GM23338 (cell line): ENCODE measurements around the gene ATG4C. TPM values are rescaled to one million over a fixed set of nuclear protein-coding genes. Genes with fewer than 3 reads are reported as not detected.

Source experiments
- ATAC-seq: fragments of 200-7000 bp; cut with Tn5 transposase; 3 replicates; pipeline ENCODE4 v1.9.1; 2020
- DNase-seq: peaks from one replicate; pipeline ENCODE4 v3.0.0-alpha.2; 2015; ENCODE audit warnings: low spot score
- H2AFZ ChIP-seq: fragments of 200-600 bp; sonication (generic); 2 replicates; pipeline ENCODE4 v1.8.0; 2016; ENCODE audit warnings: antibody characterized with exemption, mild to moderate bottlenecking, moderate library complexity
- H3F3A ChIP-seq: fragments of 200-600 bp; sonication (generic); replicated peaks from 2 replicates; pipeline ENCODE4 v1.8.0; 2017; ENCODE audit warnings: antibody characterized with exemption, mixed run types, low read depth
- H3K27ac ChIP-seq: fragments of 200-600 bp; sonication (generic); 2 replicates; pipeline ENCODE4 v1.6.1; 2016; ENCODE audit warnings: low read depth
- H3K27me3 ChIP-seq: fragments of 200-600 bp; sonication (generic); 2 replicates; pipeline ENCODE4 v1.8.0; 2016; ENCODE audit warnings: mild to moderate bottlenecking, mixed run types, moderate library complexity; ENCODE audit not compliant: insufficient read depth
- H3K36me3 ChIP-seq: fragments of 200-600 bp; sonication (generic); 2 replicates; pipeline ENCODE4 v1.8.0; 2016; ENCODE audit warnings: mild to moderate bottlenecking; ENCODE audit not compliant: insufficient read depth
- H3K4me1 ChIP-seq: fragments of 200-600 bp; sonication (generic); 2 replicates; pipeline ENCODE4 v1.8.0; 2016; ENCODE audit warnings: mild to moderate bottlenecking, moderate library complexity; ENCODE audit not compliant: insufficient read depth
- H3K4me2 ChIP-seq: fragments of 200-600 bp; sonication (generic); 2 replicates; pipeline ENCODE4 v1.7.1; 2017; ENCODE audit warnings: mixed run types
- H3K4me3 ChIP-seq: fragments of 200-600 bp; sonication (generic); 2 replicates; pipeline ENCODE4 v1.6.1; 2016; ENCODE audit warnings: mixed run types
- H3K79me2 ChIP-seq: fragments of 200-600 bp; sonication (generic); replicated peaks from 2 replicates; pipeline ENCODE4 v1.8.0; 2017; ENCODE audit warnings: mild to moderate bottlenecking; ENCODE audit not compliant: insufficient read depth
- H3K9me2 ChIP-seq: fragments of 200-600 bp; sonication (generic); 2 replicates; pipeline ENCODE4 v1.8.0; 2017; ENCODE audit not compliant: insufficient read depth
- H4K20me1 ChIP-seq: fragments of 200-600 bp; sonication (generic); replicated peaks from 2 replicates; pipeline ENCODE4 v1.8.0; 2017; ENCODE audit warnings: mild to moderate bottlenecking; ENCODE audit not compliant: insufficient read depth
- H3K27ac Mint-ChIP-seq: 2 replicates; pipeline ENCODE4 v1.8.0; 2020; ENCODE audit warnings: inconsistent platforms, mild to moderate bottlenecking, moderate library complexity, mixed read lengths
- H3K27me3 Mint-ChIP-seq: 3 replicates; pipeline ENCODE4 v1.8.0; 2022; ENCODE audit warnings: low read depth, mild to moderate bottlenecking, moderate library complexity, mixed read lengths, inconsistent platforms; ENCODE audit not compliant: insufficient read depth, poor library complexity
- H3K36me3 Mint-ChIP-seq: 3 replicates; pipeline ENCODE4 v1.8.0; 2021; ENCODE audit warnings: low read depth, mild to moderate bottlenecking, inconsistent platforms, moderate library complexity, mixed read lengths
- H3K4me1 Mint-ChIP-seq: 3 replicates; pipeline ENCODE4 v1.8.0; 2020; ENCODE audit warnings: mild to moderate bottlenecking, inconsistent platforms, mixed read lengths
- H3K4me3 Mint-ChIP-seq: 3 replicates; pipeline ENCODE4 v1.8.0; 2021; ENCODE audit warnings: moderate library complexity, mild to moderate bottlenecking, inconsistent platforms, mixed read lengths
- H3K9me3 Mint-ChIP-seq: 3 replicates; pipeline ENCODE4 v1.8.0; 2020; ENCODE audit warnings: moderate library complexity, mild to moderate bottlenecking, inconsistent platforms, mixed read lengths
- EZH2 ChIP-seq: fragments of 200-600 bp; sonication (generic); IDR thresholded peaks from one replicate; pipeline ENCODE4 v1.8.0; 2017; ENCODE audit warnings: antibody characterized with exemption, mild to moderate bottlenecking, low read depth; ENCODE audit not compliant: unreplicated experiment
- EZH2phosphoT487 ChIP-seq: fragments of 200-600 bp; sonication (generic); IDR thresholded peaks from one replicate; pipeline ENCODE4 v1.8.1; 2018; ENCODE audit warnings: antibody characterized with exemption; ENCODE audit not compliant: unreplicated experiment
- JUNB ChIP-seq: IDR thresholded peaks from one replicate; pipeline ENCODE4 v1.6.1; 2016; ENCODE audit warnings: antibody characterized with exemption; ENCODE audit not compliant: unreplicated experiment
- NANOG ChIP-seq: IDR thresholded peaks from 2 replicates; pipeline ENCODE4 v1.6.1; 2016; ENCODE audit warnings: antibody characterized with exemption, borderline replicate concordance
- POLR2AphosphoS5 ChIP-seq: IDR thresholded peaks from 2 replicates; pipeline ENCODE4 v1.6.1; 2016; ENCODE audit warnings: antibody characterized with exemption, low read depth
- ZNF114 ChIP-seq: fragments of 250-450 bp; sonication (Bioruptor Pico); IDR thresholded peaks from 2 replicates; pipeline ENCODE4 v1.5.0; 2020; ENCODE audit warnings: mild to moderate bottlenecking, moderate library complexity
- polyA plus RNA-seq: library from polyadenylated mRNA; unstranded; fragments of >200 nt; fragmentation: Nextera tagmentation; extraction: Ambion mirVana; gene quantifications from 2 replicates; pipeline ENCODE4 v1.2.1, GENCODE V29; 2016
- total RNA-seq: library from RNA; depleted of rRNA; stranded (reverse); fragments of >200 nt; shearing (Covaris generic); gene quantifications from 2 replicates; pipeline ENCODE4 v1.2.3, GENCODE V29; 2014
- TF ChIP-seq, protein P1 (sequence below): IDR thresholded peaks from 2 replicates; pipeline ENCODE4 v1.6.1; 2016; ENCODE audit warnings: antibody characterized with exemption
- TF ChIP-seq, protein P2 (sequence below), 2 experiments: fragments of 200-600 bp in 1 of 2; sonication (generic) in 1 of 2; conservative IDR thresholded peaks; 2 replicates each; pipeline versions ENCODE4 v1.5.1 to v1.6.1; 2016 to 2017; ENCODE audit warnings: antibody characterized with exemption in 2 of 2, low read depth in 2 of 2, mild to moderate bottlenecking in 2 of 2, moderate library complexity in 1 of 2
- TF ChIP-seq, protein P3 (sequence below): IDR thresholded peaks from one replicate; pipeline ENCODE4 v1.6.1; 2018; ENCODE audit warnings: antibody characterized with exemption; ENCODE audit not compliant: unreplicated experiment
- TF ChIP-seq, protein P4 (sequence below): fragments of 250-450 bp; sonication (Bioruptor Pico); IDR thresholded peaks from 2 replicates; pipeline ENCODE4 v1.5.0; 2020; ENCODE audit warnings: mild to moderate bottlenecking, moderate library complexity

Gene ATG4C
- total and polyA plus RNA-seq, 2 experiments from 2014 or later = 15.7 to 18.6 TPM

DNA sequence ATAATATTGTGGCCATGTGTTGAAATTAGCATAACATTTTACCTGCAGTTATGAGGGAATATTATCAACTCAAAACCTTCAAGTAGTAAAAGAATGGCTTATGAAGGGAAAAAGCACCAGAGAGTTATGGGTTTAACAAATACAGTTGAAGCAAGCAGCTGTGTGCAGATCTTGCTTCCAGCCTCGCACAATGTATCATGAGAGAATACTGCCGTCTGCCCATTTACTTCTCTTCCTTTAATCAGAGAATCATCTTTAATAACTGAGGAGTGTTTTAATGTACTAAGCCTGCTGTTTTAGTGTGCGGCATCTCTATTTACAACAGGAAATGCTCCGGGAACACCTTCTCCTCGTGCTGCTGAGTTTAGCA is 120.9 kb downstream of the ATG4C start:
- no peaks in the 10 kb centered on the region for H3K79me2 ChIP-seq
- H4K20me1 ChIP-seq = no peaks in the 10 kb centered on the region
- H3K27ac ChIP-seq = no peak overlapping the region
- H3K4me1 Mint-ChIP-seq = peaks cover 22% of the 10 kb centered on the region
- H3K4me1 ChIP-seq = peaks cover 7% of the 10 kb centered on the region; the same call in 1 of the 2 replicates
- no peak overlapping the region for H3K4me3 ChIP-seq
- no peak overlapping the region for H2AFZ ChIP-seq
- H3K36me3 Mint-ChIP-seq = no peaks in the 10 kb centered on the region
- no peak overlapping the region for H3K4me3 Mint-ChIP-seq
- H3K27ac Mint-ChIP-seq = no peak overlapping the region
- no peak for TF ChIP-seq EZH2
- TF ChIP-seq EZH2phosphoT487 = no peak
- no peak for TF ChIP-seq NANOG
- TF ChIP-seq, protein P1, sequence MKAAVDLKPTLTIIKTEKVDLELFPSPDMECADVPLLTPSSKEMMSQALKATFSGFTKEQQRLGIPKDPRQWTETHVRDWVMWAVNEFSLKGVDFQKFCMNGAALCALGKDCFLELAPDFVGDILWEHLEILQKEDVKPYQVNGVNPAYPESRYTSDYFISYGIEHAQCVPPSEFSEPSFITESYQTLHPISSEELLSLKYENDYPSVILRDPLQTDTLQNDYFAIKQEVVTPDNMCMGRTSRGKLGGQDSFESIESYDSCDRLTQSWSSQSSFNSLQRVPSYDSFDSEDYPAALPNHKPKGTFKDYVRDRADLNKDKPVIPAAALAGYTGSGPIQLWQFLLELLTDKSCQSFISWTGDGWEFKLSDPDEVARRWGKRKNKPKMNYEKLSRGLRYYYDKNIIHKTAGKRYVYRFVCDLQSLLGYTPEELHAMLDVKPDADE = no peak
- no peak for TF ChIP-seq POLR2AphosphoS5
- TF ChIP-seq, protein P2, sequence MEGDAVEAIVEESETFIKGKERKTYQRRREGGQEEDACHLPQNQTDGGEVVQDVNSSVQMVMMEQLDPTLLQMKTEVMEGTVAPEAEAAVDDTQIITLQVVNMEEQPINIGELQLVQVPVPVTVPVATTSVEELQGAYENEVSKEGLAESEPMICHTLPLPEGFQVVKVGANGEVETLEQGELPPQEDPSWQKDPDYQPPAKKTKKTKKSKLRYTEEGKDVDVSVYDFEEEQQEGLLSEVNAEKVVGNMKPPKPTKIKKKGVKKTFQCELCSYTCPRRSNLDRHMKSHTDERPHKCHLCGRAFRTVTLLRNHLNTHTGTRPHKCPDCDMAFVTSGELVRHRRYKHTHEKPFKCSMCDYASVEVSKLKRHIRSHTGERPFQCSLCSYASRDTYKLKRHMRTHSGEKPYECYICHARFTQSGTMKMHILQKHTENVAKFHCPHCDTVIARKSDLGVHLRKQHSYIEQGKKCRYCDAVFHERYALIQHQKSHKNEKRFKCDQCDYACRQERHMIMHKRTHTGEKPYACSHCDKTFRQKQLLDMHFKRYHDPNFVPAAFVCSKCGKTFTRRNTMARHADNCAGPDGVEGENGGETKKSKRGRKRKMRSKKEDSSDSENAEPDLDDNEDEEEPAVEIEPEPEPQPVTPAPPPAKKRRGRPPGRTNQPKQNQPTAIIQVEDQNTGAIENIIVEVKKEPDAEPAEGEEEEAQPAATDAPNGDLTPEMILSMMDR (conservative IDR thresholded peaks at IDR 0.05; ENCODE audit: low read depth in 2 of 2) = no peak
- no peak for TF ChIP-seq JUNB
- TF ChIP-seq, protein P3, sequence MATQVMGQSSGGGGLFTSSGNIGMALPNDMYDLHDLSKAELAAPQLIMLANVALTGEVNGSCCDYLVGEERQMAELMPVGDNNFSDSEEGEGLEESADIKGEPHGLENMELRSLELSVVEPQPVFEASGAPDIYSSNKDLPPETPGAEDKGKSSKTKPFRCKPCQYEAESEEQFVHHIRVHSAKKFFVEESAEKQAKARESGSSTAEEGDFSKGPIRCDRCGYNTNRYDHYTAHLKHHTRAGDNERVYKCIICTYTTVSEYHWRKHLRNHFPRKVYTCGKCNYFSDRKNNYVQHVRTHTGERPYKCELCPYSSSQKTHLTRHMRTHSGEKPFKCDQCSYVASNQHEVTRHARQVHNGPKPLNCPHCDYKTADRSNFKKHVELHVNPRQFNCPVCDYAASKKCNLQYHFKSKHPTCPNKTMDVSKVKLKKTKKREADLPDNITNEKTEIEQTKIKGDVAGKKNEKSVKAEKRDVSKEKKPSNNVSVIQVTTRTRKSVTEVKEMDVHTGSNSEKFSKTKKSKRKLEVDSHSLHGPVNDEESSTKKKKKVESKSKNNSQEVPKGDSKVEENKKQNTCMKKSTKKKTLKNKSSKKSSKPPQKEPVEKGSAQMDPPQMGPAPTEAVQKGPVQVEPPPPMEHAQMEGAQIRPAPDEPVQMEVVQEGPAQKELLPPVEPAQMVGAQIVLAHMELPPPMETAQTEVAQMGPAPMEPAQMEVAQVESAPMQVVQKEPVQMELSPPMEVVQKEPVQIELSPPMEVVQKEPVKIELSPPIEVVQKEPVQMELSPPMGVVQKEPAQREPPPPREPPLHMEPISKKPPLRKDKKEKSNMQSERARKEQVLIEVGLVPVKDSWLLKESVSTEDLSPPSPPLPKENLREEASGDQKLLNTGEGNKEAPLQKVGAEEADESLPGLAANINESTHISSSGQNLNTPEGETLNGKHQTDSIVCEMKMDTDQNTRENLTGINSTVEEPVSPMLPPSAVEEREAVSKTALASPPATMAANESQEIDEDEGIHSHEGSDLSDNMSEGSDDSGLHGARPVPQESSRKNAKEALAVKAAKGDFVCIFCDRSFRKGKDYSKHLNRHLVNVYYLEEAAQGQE = no peak
- no peak for TF ChIP-seq ZNF114 (CRISPR knock-in tag)
- TF ChIP-seq, protein P4, sequence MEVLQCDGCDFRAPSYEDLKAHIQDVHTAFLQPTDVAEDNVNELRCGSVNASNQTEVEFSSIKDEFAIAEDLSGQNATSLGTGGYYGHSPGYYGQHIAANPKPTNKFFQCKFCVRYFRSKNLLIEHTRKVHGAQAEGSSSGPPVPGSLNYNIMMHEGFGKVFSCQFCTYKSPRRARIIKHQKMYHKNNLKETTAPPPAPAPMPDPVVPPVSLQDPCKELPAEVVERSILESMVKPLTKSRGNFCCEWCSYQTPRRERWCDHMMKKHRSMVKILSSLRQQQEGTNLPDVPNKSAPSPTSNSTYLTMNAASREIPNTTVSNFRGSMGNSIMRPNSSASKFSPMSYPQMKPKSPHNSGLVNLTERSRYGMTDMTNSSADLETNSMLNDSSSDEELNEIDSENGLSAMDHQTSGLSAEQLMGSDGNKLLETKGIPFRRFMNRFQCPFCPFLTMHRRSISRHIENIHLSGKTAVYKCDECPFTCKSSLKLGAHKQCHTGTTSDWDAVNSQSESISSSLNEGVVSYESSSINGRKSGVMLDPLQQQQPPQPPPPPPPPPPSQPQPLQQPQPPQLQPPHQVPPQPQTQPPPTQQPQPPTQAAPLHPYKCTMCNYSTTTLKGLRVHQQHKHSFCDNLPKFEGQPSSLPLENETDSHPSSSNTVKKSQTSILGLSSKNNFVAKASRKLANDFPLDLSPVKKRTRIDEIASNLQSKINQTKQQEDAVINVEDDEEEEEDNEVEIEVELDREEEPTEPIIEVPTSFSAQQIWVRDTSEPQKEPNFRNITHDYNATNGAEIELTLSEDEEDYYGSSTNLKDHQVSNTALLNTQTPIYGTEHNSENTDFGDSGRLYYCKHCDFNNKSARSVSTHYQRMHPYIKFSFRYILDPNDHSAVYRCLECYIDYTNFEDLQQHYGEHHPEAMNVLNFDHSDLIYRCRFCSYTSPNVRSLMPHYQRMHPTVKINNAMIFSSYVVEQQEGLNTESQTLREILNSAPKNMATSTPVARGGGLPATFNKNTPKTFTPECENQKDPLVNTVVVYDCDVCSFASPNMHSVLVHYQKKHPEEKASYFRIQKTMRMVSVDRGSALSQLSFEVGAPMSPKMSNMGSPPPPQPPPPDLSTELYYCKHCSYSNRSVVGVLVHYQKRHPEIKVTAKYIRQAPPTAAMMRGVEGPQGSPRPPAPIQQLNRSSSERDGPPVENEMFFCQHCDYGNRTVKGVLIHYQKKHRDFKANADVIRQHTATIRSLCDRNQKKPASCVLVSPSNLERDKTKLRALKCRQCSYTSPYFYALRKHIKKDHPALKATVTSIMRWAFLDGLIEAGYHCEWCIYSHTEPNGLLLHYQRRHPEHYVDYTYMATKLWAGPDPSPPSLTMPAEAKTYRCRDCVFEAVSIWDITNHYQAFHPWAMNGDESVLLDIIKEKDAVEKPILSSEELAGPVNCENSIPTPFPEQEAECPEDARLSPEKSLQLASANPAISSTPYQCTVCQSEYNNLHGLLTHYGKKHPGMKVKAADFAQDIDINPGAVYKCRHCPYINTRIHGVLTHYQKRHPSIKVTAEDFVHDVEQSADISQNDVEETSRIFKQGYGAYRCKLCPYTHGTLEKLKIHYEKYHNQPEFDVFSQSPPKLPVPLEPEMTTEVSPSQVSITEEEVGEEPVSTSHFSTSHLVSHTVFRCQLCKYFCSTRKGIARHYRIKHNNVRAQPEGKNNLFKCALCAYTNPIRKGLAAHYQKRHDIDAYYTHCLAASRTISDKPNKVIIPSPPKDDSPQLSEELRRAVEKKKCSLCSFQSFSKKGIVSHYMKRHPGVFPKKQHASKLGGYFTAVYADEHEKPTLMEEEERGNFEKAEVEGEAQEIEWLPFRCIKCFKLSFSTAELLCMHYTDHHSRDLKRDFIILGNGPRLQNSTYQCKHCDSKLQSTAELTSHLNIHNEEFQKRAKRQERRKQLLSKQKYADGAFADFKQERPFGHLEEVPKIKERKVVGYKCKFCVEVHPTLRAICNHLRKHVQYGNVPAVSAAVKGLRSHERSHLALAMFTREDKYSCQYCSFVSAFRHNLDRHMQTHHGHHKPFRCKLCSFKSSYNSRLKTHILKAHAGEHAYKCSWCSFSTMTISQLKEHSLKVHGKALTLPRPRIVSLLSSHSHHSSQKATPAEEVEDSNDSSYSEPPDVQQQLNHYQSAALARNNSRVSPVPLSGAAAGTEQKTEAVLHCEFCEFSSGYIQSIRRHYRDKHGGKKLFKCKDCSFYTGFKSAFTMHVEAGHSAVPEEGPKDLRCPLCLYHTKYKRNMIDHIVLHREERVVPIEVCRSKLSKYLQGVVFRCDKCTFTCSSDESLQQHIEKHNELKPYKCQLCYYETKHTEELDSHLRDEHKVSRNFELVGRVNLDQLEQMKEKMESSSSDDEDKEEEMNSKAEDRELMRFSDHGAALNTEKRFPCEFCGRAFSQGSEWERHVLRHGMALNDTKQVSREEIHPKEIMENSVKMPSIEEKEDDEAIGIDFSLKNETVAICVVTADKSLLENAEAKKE = no peak
- ATAC-seq (no peak), DNase-seq (no peak)
- H3K4me2 ChIP-seq = no peak overlapping the region
- no peaks in the 10 kb centered on the region for H3F3A ChIP-seq
- H3K9me3 Mint-ChIP-seq = no peaks in the 10 kb centered on the region
- no peaks in the 10 kb centered on the region for H3K9me2 ChIP-seq
- peaks cover 4% of the 10 kb centered on the region for H3K27me3 Mint-ChIP-seq
- no peaks in the 10 kb centered on the region for H3K27me3 ChIP-seq
- no peaks in the 10 kb centered on the region for H3K36me3 ChIP-seq
